GM12878 (cell line): ENCODE measurements around the gene HHIP. TPM values are rescaled to one million over a fixed set of nuclear protein-coding genes. Genes with fewer than 3 reads are reported as not detected.

Experiments
- ATAC-seq: fragments of 200-7000 bp; cut with Tn5 transposase; 3 replicates; pipeline ENCODE4 v1.9.1; 2020; ENCODE audit warnings: mild to moderate bottlenecking, moderate library complexity
- BruUV-seq: library from RNA; stranded (reverse); fragments of 400-500 nt; replicated peaks from 2 replicates; lab custom pipeline; 2021; lab: Mats Ljungman, UMichigan
- CTCF ChIA-PET: fragments of 300-600 bp; sonication (Branson Sonifier 250); formaldehyde crosslinking; extraction: SDS; loops from one replicate; lab custom pipeline; 2021; ENCODE audit warnings: inconsistent platforms; lab: Yijun Ruan, JAX
- POLR2A ChIA-PET: fragments of 350-600 bp; formaldehyde crosslinking; extraction: SDS; loops from one replicate; lab custom pipeline; 2021; ENCODE audit warnings: inconsistent platforms; lab: Charles Lee
- RAD21 ChIA-PET: fragments of 300-600 bp; sonication (Branson Sonifier 250); formaldehyde crosslinking; loops from one replicate; lab custom pipeline; 2023; ENCODE audit warnings: antibody characterized with exemption; ENCODE audit not compliant: unreplicated experiment; lab: Charles Lee
- SMC1A ChIA-PET: fragments of 300-600 bp; sonication (Branson Sonifier 250); formaldehyde crosslinking; loops from one replicate; lab custom pipeline; 2023; ENCODE audit not compliant: unreplicated experiment, uncharacterized antibody; lab: Charles Lee
- DNase-seq: peaks from one replicate; pipeline ENCODE4 v3.0.0-alpha.2; 2011; ENCODE audit warnings: low read depth, low spot score
- FAIRE-seq: peaks from 3 replicates; lab custom pipeline; 2011; peaks lifted over from hg19 to GRCh38; lab: Jason Lieb, UNC
- H2AFZ ChIP-seq: 2 replicates; pipeline ENCODE4 v1.6.0; 2011; ENCODE audit warnings: low read depth, low read length, control low read depth; ENCODE audit not compliant: control insufficient read depth
- H3K27ac ChIP-seq: 2 replicates; pipeline ENCODE4 v1.5.1; 2011; ENCODE audit warnings: control low read depth; ENCODE audit not compliant: control insufficient read depth, insufficient read depth
- H3K27me3 ChIP-seq, 2 experiments: replicated peaks in 1 of 2; 2 replicates each; pipeline versions ENCODE4 v1.6.0 to v1.6.1; 2011; ENCODE audit warnings: low read length in 1 of 2; ENCODE audit not compliant: control insufficient read depth in 2 of 2, insufficient read depth in 2 of 2
- H3K36me3 ChIP-seq, 2 experiments: 2 replicates each; pipeline ENCODE4 v1.5.1; 2011; ENCODE audit warnings: low read length in 1 of 2; ENCODE audit not compliant: control insufficient read depth in 2 of 2, insufficient read depth in 2 of 2
- H3K4me1 ChIP-seq: 2 replicates; pipeline ENCODE4 v1.6.1; 2011; ENCODE audit warnings: mild to moderate bottlenecking, low read length, moderate library complexity, mixed read lengths; ENCODE audit not compliant: control insufficient read depth, insufficient read depth
- H3K4me2 ChIP-seq: 2 replicates; pipeline ENCODE4 v1.6.0; 2011; ENCODE audit warnings: control low read depth; ENCODE audit not compliant: control insufficient read depth, insufficient read depth
- H3K4me3 ChIP-seq: fragments of 200-600 bp; sonication (generic); 2 replicates; pipeline ENCODE4 v1.5.1; 2016
- H3K79me2 ChIP-seq: 2 replicates; pipeline ENCODE4 v1.6.0; 2011; ENCODE audit warnings: low read length; ENCODE audit not compliant: control insufficient read depth, insufficient read depth
- H3K9ac ChIP-seq: 2 replicates; pipeline ENCODE4 v1.8.0; 2011; ENCODE audit warnings: low read length, control low read depth, mixed read lengths; ENCODE audit not compliant: control insufficient read depth, insufficient read depth
- H3K9me3 ChIP-seq: replicated peaks from 3 replicates; pipeline ENCODE4 v1.5.1; 2011; ENCODE audit warnings: mild to moderate bottlenecking, low read length; ENCODE audit not compliant: control insufficient read depth, insufficient read depth
- H4K20me1 ChIP-seq: 2 replicates; pipeline ENCODE4 v1.6.0; 2011; ENCODE audit not compliant: control insufficient read depth, insufficient read depth
- CBX3 ChIP-seq: fragments of 200-600 bp; sonication (generic); IDR thresholded peaks from 2 replicates; pipeline ENCODE4 v1.6.1; 2016; ENCODE audit warnings: low read depth, borderline replicate concordance
- E2F4 ChIP-seq: IDR thresholded peaks from 2 replicates; pipeline ENCODE4 v1.6.1; 2012; ENCODE audit warnings: low read depth, low read length, improper control_type of control experiment
- ESRRA ChIP-seq: IDR thresholded peaks from 2 replicates; pipeline ENCODE4 v1.6.1; 2012; ENCODE audit warnings: mild to moderate bottlenecking, low read length, improper control_type of control experiment
- GABPA ChIP-seq: IDR thresholded peaks from 2 replicates; pipeline ENCODE4 v1.6.1; 2014; ENCODE audit warnings: antibody characterized with exemption, low read depth, mild to moderate bottlenecking, inconsistent platforms
- KLF5 ChIP-seq: fragments of 450-650 bp; IDR thresholded peaks from 2 replicates; pipeline ENCODE4 v1.6.1; 2014; ENCODE audit warnings: mild to moderate bottlenecking; ENCODE audit not compliant: partially characterized antibody
- NFYB ChIP-seq: IDR thresholded peaks from 2 replicates; pipeline ENCODE4 v1.6.1; 2011; ENCODE audit warnings: low read depth, mild to moderate bottlenecking, low read length, improper control_type of control experiment, moderate library complexity; ENCODE audit not compliant: insufficient read depth
- POU2F2 ChIP-seq: IDR thresholded peaks from 3 replicates; pipeline ENCODE4 v1.6.1; 2011; ENCODE audit warnings: low read depth, mild to moderate bottlenecking, low read length, borderline replicate concordance
- RCOR1 ChIP-seq: conservative IDR thresholded peaks from 2 replicates; pipeline ENCODE4 v1.6.1; 2012; ENCODE audit warnings: low read depth, low read length, improper control_type of control experiment
- TARDBP ChIP-seq: IDR thresholded peaks from 2 replicates; pipeline ENCODE4 v1.6.1; 2016; ENCODE audit warnings: borderline replicate concordance
- WGBS: methylation state at CpG from one replicate; pipeline ENCODE4 v1.1.6; 2016; ENCODE audit warnings: low lambda C conversion rate; ENCODE audit not compliant: insufficient replicate concordance, insufficient coverage; ENCODE audit errors: missing lambda C conversion rate; 5-methylcytosine and 5-hydroxymethylcytosine counted together
- in situ Hi-C: fragments of 300-500 bp; cut with MboI; formaldehyde crosslinking; loops from 9 replicates; pipeline ENCODE4 v1.14.3; 2018; ENCODE audit warnings: mixed read lengths
- intact Hi-C: fragments of 100-400 bp; cut with micrococcal nuclease; formaldehyde crosslinking; loops from one replicate; pipeline ENCODE4 v1.14.2; 2022; ENCODE audit not compliant: unreplicated experiment
- polyA plus RNA-seq, 11 experiments: library from polyadenylated mRNA; depleted of rRNA in 4 of 11; unstranded in 6 of 11; stranded (reverse) in 5 of 11; fragments of >200 nt; fragmentation: Nextera tagmentation in 4 of 11; fragmentation: Illumina TruSeq in 1 of 11; extraction: Ambion mirVana in 4 of 11; extraction: Trizol in 1 of 11; gene quantifications; 1 replicate in 1 of 11; 2 replicates in 10 of 11; pipeline versions ENCODE4 v1.2.1 to v1.2.3, GENCODE V29; 2011 to 2016; ENCODE audit warnings: inconsistent platforms in 2 of 11, missing spikeins in 2 of 11, low read depth in 1 of 11
- total RNA-seq, 4 experiments: library from RNA; depleted of rRNA in 3 of 4; stranded (reverse); fragments of >200 nt in 3 of 4; fragmentation: Illumina TruSeq in 1 of 4; extraction: Trizol in 1 of 4; gene quantifications; 2 replicates each; pipeline versions ENCODE4 v1.2.1 to v1.2.3, GENCODE V29; 2013 to 2021
- TF ChIP-seq, protein P1 (sequence below): fragments of 450-650 bp; IDR thresholded peaks from 2 replicates; pipeline ENCODE4 v1.6.1; 2016; ENCODE audit warnings: mild to moderate bottlenecking, moderate library complexity, borderline replicate concordance
- TF ChIP-seq, protein P2 (sequence below), 3 experiments: IDR thresholded peaks in 2 of 3; conservative IDR thresholded peaks in 1 of 3; 2 replicates each; pipeline ENCODE4 v1.5.1; 2011; ENCODE audit warnings: low read depth in 3 of 3, low read length in 3 of 3, mild to moderate bottlenecking in 3 of 3, control low read depth in 2 of 3, moderate library complexity in 2 of 3, inconsistent platforms in 1 of 3, mixed read lengths in 1 of 3; ENCODE audit not compliant: control insufficient read depth in 2 of 3, insufficient read depth in 1 of 3; ENCODE audit errors: extremely low read depth in 1 of 3
- TF ChIP-seq, protein P3 (sequence below): IDR thresholded peaks from 2 replicates; pipeline ENCODE4 v1.6.1; 2012; ENCODE audit warnings: improper control_type of control experiment, low read depth, low read length; ENCODE audit not compliant: insufficient replicate concordance

The HHIP gene
- total and polyA plus RNA-seq, 10 of the 15 experiments (the other 5 are each of a cell fraction or from before 2014, with no cell fraction given), result 0.06 to 0.56 (median 0.24) TPM; not detected in 1

- Histone ChIP-seq H3K27me3 (no peaks in the 10 kb centered on the region), H3K27ac (no peak overlapping the region), H3K9ac (no peak overlapping the region), H3K36me3 (no peaks in the 10 kb centered on the region), H3K4me3 (no peak overlapping the region), H3K9me3 (no peaks in the 10 kb centered on the region), H2AFZ (no peak overlapping the region), H3K4me2 (no peak overlapping the region), H4K20me1 (no peaks in the 10 kb centered on the region), H3K79me2 (no peaks in the 10 kb centered on the region), H3K4me1 (no peaks in the 10 kb centered on the region)
- intact Hi-C loops, result loop anchor here (10.0 kb wide), 1 partner anchor 583 kb away; no protein-coding TSS in a partner anchor
- ChIA-PET POLR2A (no interaction called here), SMC1A (no interaction called here), RAD21 (no interaction called here), CTCF (no interaction called here)
- no peak for ATAC-seq
- no TSS peak for BruUV-seq
- 0% methylated on average over 1 of the region's 1 CpG for WGBS
- FAIRE-seq, result no peak
- in situ Hi-C loops, result no loop called here
- DNase-seq, result no peak
- TF ChIP-seq ESRRA, result no peak
- TF ChIP-seq GABPA, result no peak
- TF ChIP-seq E2F4, result no peak
- no peak for TF ChIP-seq KLF5
- TF ChIP-seq, protein P1, sequence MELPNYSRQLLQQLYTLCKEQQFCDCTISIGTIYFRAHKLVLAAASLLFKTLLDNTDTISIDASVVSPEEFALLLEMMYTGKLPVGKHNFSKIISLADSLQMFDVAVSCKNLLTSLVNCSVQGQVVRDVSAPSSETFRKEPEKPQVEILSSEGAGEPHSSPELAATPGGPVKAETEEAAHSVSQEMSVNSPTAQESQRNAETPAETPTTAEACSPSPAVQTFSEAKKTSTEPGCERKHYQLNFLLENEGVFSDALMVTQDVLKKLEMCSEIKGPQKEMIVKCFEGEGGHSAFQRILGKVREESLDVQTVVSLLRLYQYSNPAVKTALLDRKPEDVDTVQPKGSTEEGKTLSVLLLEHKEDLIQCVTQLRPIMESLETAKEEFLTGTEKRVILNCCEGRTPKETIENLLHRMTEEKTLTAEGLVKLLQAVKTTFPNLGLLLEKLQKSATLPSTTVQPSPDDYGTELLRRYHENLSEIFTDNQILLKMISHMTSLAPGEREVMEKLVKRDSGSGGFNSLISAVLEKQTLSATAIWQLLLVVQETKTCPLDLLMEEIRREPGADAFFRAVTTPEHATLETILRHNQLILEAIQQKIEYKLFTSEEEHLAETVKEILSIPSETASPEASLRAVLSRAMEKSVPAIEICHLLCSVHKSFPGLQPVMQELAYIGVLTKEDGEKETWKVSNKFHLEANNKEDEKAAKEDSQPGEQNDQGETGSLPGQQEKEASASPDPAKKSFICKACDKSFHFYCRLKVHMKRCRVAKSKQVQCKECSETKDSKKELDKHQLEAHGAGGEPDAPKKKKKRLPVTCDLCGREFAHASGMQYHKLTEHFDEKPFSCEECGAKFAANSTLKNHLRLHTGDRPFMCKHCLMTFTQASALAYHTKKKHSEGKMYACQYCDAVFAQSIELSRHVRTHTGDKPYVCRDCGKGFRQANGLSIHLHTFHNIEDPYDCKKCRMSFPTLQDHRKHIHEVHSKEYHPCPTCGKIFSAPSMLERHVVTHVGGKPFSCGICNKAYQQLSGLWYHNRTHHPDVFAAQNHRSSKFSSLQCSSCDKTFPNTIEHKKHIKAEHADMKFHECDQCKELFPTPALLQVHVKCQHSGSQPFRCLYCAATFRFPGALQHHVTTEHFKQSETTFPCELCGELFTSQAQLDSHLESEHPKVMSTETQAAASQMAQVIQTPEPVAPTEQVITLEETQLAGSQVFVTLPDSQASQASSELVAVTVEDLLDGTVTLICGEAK, result no peak
- no peak for TF ChIP-seq CBX3
- no peak for TF ChIP-seq TARDBP
- no peak for TF ChIP-seq NFYB
- TF ChIP-seq, protein P2, sequence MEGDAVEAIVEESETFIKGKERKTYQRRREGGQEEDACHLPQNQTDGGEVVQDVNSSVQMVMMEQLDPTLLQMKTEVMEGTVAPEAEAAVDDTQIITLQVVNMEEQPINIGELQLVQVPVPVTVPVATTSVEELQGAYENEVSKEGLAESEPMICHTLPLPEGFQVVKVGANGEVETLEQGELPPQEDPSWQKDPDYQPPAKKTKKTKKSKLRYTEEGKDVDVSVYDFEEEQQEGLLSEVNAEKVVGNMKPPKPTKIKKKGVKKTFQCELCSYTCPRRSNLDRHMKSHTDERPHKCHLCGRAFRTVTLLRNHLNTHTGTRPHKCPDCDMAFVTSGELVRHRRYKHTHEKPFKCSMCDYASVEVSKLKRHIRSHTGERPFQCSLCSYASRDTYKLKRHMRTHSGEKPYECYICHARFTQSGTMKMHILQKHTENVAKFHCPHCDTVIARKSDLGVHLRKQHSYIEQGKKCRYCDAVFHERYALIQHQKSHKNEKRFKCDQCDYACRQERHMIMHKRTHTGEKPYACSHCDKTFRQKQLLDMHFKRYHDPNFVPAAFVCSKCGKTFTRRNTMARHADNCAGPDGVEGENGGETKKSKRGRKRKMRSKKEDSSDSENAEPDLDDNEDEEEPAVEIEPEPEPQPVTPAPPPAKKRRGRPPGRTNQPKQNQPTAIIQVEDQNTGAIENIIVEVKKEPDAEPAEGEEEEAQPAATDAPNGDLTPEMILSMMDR (IDR thresholded peaks at IDR 0.05 in 2 of 3, conservative IDR thresholded peaks at IDR 0.05 in 1 of 3; ENCODE audit: control insufficient read depth in 2 of 3, extremely low read depth in 1 of 3, insufficient read depth in 1 of 3, low read depth in 3 of 3, low read length in 3 of 3), result no peak
- no peak for TF ChIP-seq RCOR1
- TF ChIP-seq, protein P3, sequence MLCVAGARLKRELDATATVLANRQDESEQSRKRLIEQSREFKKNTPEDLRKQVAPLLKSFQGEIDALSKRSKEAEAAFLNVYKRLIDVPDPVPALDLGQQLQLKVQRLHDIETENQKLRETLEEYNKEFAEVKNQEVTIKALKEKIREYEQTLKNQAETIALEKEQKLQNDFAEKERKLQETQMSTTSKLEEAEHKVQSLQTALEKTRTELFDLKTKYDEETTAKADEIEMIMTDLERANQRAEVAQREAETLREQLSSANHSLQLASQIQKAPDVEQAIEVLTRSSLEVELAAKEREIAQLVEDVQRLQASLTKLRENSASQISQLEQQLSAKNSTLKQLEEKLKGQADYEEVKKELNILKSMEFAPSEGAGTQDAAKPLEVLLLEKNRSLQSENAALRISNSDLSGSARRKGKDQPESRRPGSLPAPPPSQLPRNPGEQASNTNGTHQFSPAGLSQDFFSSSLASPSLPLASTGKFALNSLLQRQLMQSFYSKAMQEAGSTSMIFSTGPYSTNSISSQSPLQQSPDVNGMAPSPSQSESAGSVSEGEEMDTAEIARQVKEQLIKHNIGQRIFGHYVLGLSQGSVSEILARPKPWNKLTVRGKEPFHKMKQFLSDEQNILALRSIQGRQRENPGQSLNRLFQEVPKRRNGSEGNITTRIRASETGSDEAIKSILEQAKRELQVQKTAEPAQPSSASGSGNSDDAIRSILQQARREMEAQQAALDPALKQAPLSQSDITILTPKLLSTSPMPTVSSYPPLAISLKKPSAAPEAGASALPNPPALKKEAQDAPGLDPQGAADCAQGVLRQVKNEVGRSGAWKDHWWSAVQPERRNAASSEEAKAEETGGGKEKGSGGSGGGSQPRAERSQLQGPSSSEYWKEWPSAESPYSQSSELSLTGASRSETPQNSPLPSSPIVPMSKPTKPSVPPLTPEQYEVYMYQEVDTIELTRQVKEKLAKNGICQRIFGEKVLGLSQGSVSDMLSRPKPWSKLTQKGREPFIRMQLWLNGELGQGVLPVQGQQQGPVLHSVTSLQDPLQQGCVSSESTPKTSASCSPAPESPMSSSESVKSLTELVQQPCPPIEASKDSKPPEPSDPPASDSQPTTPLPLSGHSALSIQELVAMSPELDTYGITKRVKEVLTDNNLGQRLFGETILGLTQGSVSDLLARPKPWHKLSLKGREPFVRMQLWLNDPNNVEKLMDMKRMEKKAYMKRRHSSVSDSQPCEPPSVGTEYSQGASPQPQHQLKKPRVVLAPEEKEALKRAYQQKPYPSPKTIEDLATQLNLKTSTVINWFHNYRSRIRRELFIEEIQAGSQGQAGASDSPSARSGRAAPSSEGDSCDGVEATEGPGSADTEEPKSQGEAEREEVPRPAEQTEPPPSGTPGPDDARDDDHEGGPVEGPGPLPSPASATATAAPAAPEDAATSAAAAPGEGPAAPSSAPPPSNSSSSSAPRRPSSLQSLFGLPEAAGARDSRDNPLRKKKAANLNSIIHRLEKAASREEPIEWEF, result no peak
- TF ChIP-seq POU2F2, result no peak
Observed at GRCh38 chr4:144757969-144758368, 112.0 kb downstream of the HHIP start.
